ENCODE results near the gene TGFBR3.

The TGFBR3 gene

GRCh38 chr1:91732291-91733107, 153.5 kb downstream of the TGFBR3 start:
- Mint-ChIP-seq H3K36me3 (peaks cover 55% of the 10 kb centered on the region), H3K4me1 (peaks cover 74% of the 10 kb centered on the region), H3K4me3 (peak overlapping the region; percentile 55), H3K27ac (peak overlapping the region; percentile 23), H3K9me3 (no peaks in the 10 kb centered on the region)
- ATAC-seq (peak; percentile 79), DNase-seq (ENCODE audit: low spot score in 2 of 2) (peak; percentile 20 to 70)

GRCh38 chr1:91731815-91732214, 154.1 kb downstream of the TGFBR3 start:
- peak; percentile 53 for ATAC-seq
- Mint-ChIP-seq H3K27ac (peak overlapping the region; percentile 23), H3K9me3 (no peaks in the 10 kb centered on the region), H3K4me1 (peaks cover 69% of the 10 kb centered on the region), H3K4me3 (peak overlapping the region; percentile 55), H3K36me3 (peaks cover 62% of the 10 kb centered on the region)
- DNase-seq (ENCODE audit: low spot score in 2 of 2), result peak; percentile 29 to 66

GRCh38 chr1:91730801-91731732, 154.9 kb downstream of the TGFBR3 start:
- H3K4me3 Mint-ChIP-seq, result peak overlapping the region; percentile 55
- peak overlapping the region; percentile 36 for H3K27ac Mint-ChIP-seq
- DNase-seq (ENCODE audit: low spot score in 2 of 2), result no peak
- H3K9me3 Mint-ChIP-seq, result no peaks in the 10 kb centered on the region
- H3K4me1 Mint-ChIP-seq, result peaks cover 67% of the 10 kb centered on the region
- peak; percentile 69 for ATAC-seq
- H3K36me3 Mint-ChIP-seq, result peaks cover 70% of the 10 kb centered on the region

GRCh38 chr1:91729621-91730358, 156.2 kb downstream of the TGFBR3 start:
- Mint-ChIP-seq H3K4me3 (peak overlapping the region; percentile 55), H3K36me3 (peaks cover 68% of the 10 kb centered on the region), H3K4me1 (peaks cover 59% of the 10 kb centered on the region), H3K9me3 (no peaks in the 10 kb centered on the region), H3K27ac (peak overlapping the region; percentile 36)
- no peak for DNase-seq (ENCODE audit: low spot score in 2 of 2)
- ATAC-seq, result no peak

- DNase-seq (ENCODE audit: low spot score in 2 of 2) (no peak), ATAC-seq (no peak)
- H3K36me3 Mint-ChIP-seq, result peaks cover 49% of the 10 kb centered on the region
- H3K4me1 Mint-ChIP-seq, result peaks cover 38% of the 10 kb centered on the region
- no peak overlapping the region for H3K4me3 Mint-ChIP-seq
- no peaks in the 10 kb centered on the region for H3K9me3 Mint-ChIP-seq
- no peak overlapping the region for H3K27ac Mint-ChIP-seq
These were observed 158.2 kb downstream of the TGFBR3 start for GRCh38 chr1:91727763-91728162.

GRCh38 chr1:91725989-91726721, 159.8 kb downstream of the TGFBR3 start:
- no peak for DNase-seq (ENCODE audit: low spot score in 2 of 2)
- no peak overlapping the region for H3K27ac Mint-ChIP-seq
- H3K9me3 Mint-ChIP-seq, result no peaks in the 10 kb centered on the region
- peak; percentile 56 for ATAC-seq
- no peak overlapping the region for H3K4me3 Mint-ChIP-seq
- peaks cover 39% of the 10 kb centered on the region for H3K36me3 Mint-ChIP-seq
- H3K4me1 Mint-ChIP-seq, result peaks cover 22% of the 10 kb centered on the region

- Mint-ChIP-seq H3K4me3 (no peak overlapping the region), H3K36me3 (peaks cover 44% of the 10 kb centered on the region)
- ATAC-seq, result no peak
These were observed 160.3 kb downstream of the TGFBR3 start for GRCh38 chr1:91725618-91725988.

GRCh38 chr1:91724644-91725043, 161.3 kb downstream of the TGFBR3 start:
- H3K27ac Mint-ChIP-seq, result no peak overlapping the region
- H3K4me3 Mint-ChIP-seq, result no peak overlapping the region
- H3K4me1 Mint-ChIP-seq, result peaks cover 7% of the 10 kb centered on the region
- peaks cover 52% of the 10 kb centered on the region for H3K36me3 Mint-ChIP-seq
- ATAC-seq (no peak), DNase-seq (ENCODE audit: low spot score in 2 of 2) (no peak)
- no peaks in the 10 kb centered on the region for H3K9me3 Mint-ChIP-seq

More at GRCh38 chr1:91725618-91725988, 160.3 kb downstream of the TGFBR3 start:
- Mint-ChIP-seq H3K4me1 (peaks cover 17% of the 10 kb centered on the region), H3K9me3 (no peaks in the 10 kb centered on the region), H3K27ac (no peak overlapping the region)
- no peak for DNase-seq (ENCODE audit: low spot score in 2 of 2)

GRCh38 chr1:91724231-91724630, 161.7 kb downstream of the TGFBR3 start:
- Mint-ChIP-seq H3K27ac (peak overlapping the region; percentile 43), H3K9me3 (no peaks in the 10 kb centered on the region), H3K4me1 (peaks cover 5% of the 10 kb centered on the region), H3K4me3 (no peak overlapping the region), H3K36me3 (peaks cover 50% of the 10 kb centered on the region)
- no peak for DNase-seq (ENCODE audit: low spot score in 2 of 2)
- no peak for ATAC-seq

GRCh38 chr1:91720044-91720443, 165.9 kb downstream of the TGFBR3 start:
- Mint-ChIP-seq H3K27ac (no peak overlapping the region), H3K9me3 (no peaks in the 10 kb centered on the region), H3K36me3 (peaks cover 54% of the 10 kb centered on the region), H3K4me3 (no peak overlapping the region), H3K4me1 (peaks cover 10% of the 10 kb centered on the region)
- ATAC-seq (no peak), DNase-seq (ENCODE audit: low spot score in 2 of 2) (no peak)

GRCh38 chr1:91718877-91719276, 167.1 kb downstream of the TGFBR3 start:
- no peak overlapping the region for H3K4me3 Mint-ChIP-seq
- peak overlapping the region; percentile 52 for H3K27ac Mint-ChIP-seq
- H3K36me3 Mint-ChIP-seq, result peaks cover 66% of the 10 kb centered on the region

GRCh38 chr1:91718368-91718767, 167.6 kb downstream of the TGFBR3 start:
- H3K4me3 Mint-ChIP-seq, result no peak overlapping the region
- no peak for DNase-seq (ENCODE audit: low spot score in 2 of 2)
- H3K36me3 Mint-ChIP-seq, result peaks cover 70% of the 10 kb centered on the region
- no peak for ATAC-seq
- H3K9me3 Mint-ChIP-seq, result no peaks in the 10 kb centered on the region
- H3K4me1 Mint-ChIP-seq, result peaks cover 27% of the 10 kb centered on the region
- peak overlapping the region; percentile 52 for H3K27ac Mint-ChIP-seq

More at GRCh38 chr1:91718877-91719276, 167.1 kb downstream of the TGFBR3 start:
- no peaks in the 10 kb centered on the region for H3K9me3 Mint-ChIP-seq
- DNase-seq (ENCODE audit: low spot score in 2 of 2), result no peak
- H3K4me1 Mint-ChIP-seq, result peaks cover 22% of the 10 kb centered on the region
- ATAC-seq, result no peak

- Mint-ChIP-seq H3K36me3 (peaks cover 75% of the 10 kb centered on the region), H3K9me3 (no peaks in the 10 kb centered on the region), H3K27ac (no peak overlapping the region), H3K4me1 (peaks cover 32% of the 10 kb centered on the region), H3K4me3 (no peak overlapping the region)
- DNase-seq (ENCODE audit: low spot score in 2 of 2) (no peak), ATAC-seq (no peak)
These were observed 168.1 kb downstream of the TGFBR3 start for GRCh38 chr1:91717839-91718238.

GRCh38 chr1:91716339-91716738, 169.6 kb downstream of the TGFBR3 start:
- DNase-seq (ENCODE audit: low spot score in 2 of 2), result no peak
- Mint-ChIP-seq H3K27ac (peak overlapping the region; percentile 20), H3K4me1 (peaks cover 46% of the 10 kb centered on the region), H3K9me3 (no peaks in the 10 kb centered on the region), H3K4me3 (no peak overlapping the region), H3K36me3 (peaks cover 89% of the 10 kb centered on the region)
- no peak for ATAC-seq
